Measurements from ENCODE around the gene PCDH12.
"Not testable (repeated sequence)": the region's sequence is repeated elsewhere in the genome, so short reads cannot be mapped to it uniquely, and the experiment has no call there.

PCDH12 gene

GRCh38 chr5:141940695-141941271 lies 17.2 kb downstream of the PCDH12 start:
- DNase-seq (ENCODE audit: low spot score) = no peak

- no peak for DNase-seq (ENCODE audit: low spot score)
These were observed 22.5 kb downstream of the PCDH12 start for GRCh38 chr5:141935538-141935937.

GRCh38 chr5:141934099-141934844 lies 23.7 kb downstream of the PCDH12 start:
- DNase-seq (ENCODE audit: low spot score) = no peak

- no peak for DNase-seq (ENCODE audit: low spot score)
These were observed 24.9 kb downstream of the PCDH12 start for GRCh38 chr5:141933151-141933550.

GRCh38 chr5:141931694-141932093 lies 26.3 kb downstream of the PCDH12 start:
- no peak for DNase-seq (ENCODE audit: low spot score)

- no peak for DNase-seq (ENCODE audit: low spot score)
These were observed 28.5 kb downstream of the PCDH12 start for GRCh38 chr5:141929398-141930058.

- DNase-seq (ENCODE audit: low spot score) = no peak
These were observed 30.0 kb downstream of the PCDH12 start for GRCh38 chr5:141928051-141928450.

GRCh38 chr5:141926434-141926833 lies 31.6 kb downstream of the PCDH12 start:
- DNase-seq (ENCODE audit: low spot score) = no peak

GRCh38 chr5:141923448-141924313 lies 34.3 kb downstream of the PCDH12 start, which contains the start of gene DELE1:
DELE1 (plus strand) TSS chr5:141923871; CDS start chr5:141923942, 71 bp downstream.
- peak; percentile 94 for DNase-seq (ENCODE audit: low spot score)

GRCh38 chr5:141922827-141923447 lies 35.1 kb downstream of the PCDH12 start:
- not testable (repeated sequence) for DNase-seq (ENCODE audit: low spot score)

- no peak for DNase-seq (ENCODE audit: low spot score)
These were observed 37.2 kb downstream of the PCDH12 start for GRCh38 chr5:141920771-141921170.

GRCh38 chr5:141919218-141920119 lies 38.5 kb downstream of the PCDH12 start:
- no peak for DNase-seq (ENCODE audit: low spot score)

- no peak for DNase-seq (ENCODE audit: low spot score)
These were observed 40.2 kb downstream of the PCDH12 start for GRCh38 chr5:141917760-141918159.

- no peak for DNase-seq (ENCODE audit: low spot score)
These were observed 41.5 kb downstream of the PCDH12 start for GRCh38 chr5:141916522-141916921.

- DNase-seq (ENCODE audit: low spot score) = peak; percentile 63
These were observed 42.1 kb downstream of the PCDH12 start for GRCh38 chr5:141915881-141916336.

GRCh38 chr5:141914797-141915196 lies 43.2 kb downstream of the PCDH12 start:
- DNase-seq (ENCODE audit: low spot score) = no peak

GRCh38 chr5:141914199-141914743 lies 43.7 kb downstream of the PCDH12 start:
- peak; percentile 80 for DNase-seq (ENCODE audit: low spot score)

GRCh38 chr5:141913560-141914198 lies 44.3 kb downstream of the PCDH12 start:
- DNase-seq (ENCODE audit: low spot score) = no peak

GRCh38 chr5:141910271-141910673 lies 47.7 kb downstream of the PCDH12 start:
- no peak for DNase-seq (ENCODE audit: low spot score)

GRCh38 chr5:141909212-141909611 lies 48.8 kb downstream of the PCDH12 start:
- no peak for DNase-seq (ENCODE audit: low spot score)
